CD4-positive, alpha-beta T cell treated with Interferon gamma for 1 hour (primary cell): ENCODE measurements around the gene TJP1.
"Not testable (repeated sequence)": the region's sequence is repeated elsewhere in the genome, so short reads cannot be mapped to it uniquely, and the experiment has no call there.

ENCODE experiments used
- DNase-seq: peaks from one replicate; pipeline ENCODE4 v3.0.0-alpha.2; 2020

Gene TJP1

DNA sequence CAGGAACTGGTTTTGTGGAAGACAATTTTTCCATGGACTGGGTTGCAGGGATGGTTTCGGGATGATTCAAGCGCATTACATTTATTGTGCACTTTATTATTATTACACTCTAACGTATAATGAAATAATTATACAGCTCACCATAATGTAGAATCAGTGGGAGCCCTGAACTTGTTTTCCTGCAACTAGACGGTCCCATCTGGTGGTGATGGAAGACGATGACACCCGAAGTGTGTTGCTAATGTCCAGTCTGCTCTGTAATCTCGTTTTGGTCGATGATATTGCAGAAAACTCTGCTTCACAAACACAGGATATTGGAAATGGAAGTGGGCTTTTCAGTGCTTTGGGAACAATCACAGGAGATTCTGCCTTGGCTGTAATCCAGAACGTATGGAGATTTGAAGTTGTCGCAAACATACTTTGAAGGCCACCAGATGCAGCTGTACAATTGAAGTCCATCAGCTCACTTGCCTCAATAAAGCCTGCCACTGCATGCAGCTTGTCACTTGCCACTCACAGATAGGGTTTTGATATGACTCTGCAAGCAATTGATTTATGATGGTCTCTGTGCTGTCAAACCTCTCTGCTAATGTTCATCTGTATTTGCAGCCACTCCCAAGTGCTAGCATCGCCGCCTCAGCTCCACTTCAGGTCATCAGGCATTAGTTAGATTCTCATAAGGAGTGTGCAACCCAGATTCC, 141.7 kb downstream of the TJP1 start:
- DNase-seq, result no peak

- no peak for DNase-seq
Observed at GRCh38 chr15:29678504-29679034, 143.7 kb downstream of the TJP1 start.

GRCh38 chr15:29677871-29678461, 144.3 kb downstream of the TJP1 start:
- no peak for DNase-seq

- no peak for DNase-seq
Observed at GRCh38 chr15:29677455-29677854, 144.8 kb downstream of the TJP1 start.

- DNase-seq, result no peak
Observed at GRCh38 chr15:29676961-29677402, 145.3 kb downstream of the TJP1 start.

DNA sequence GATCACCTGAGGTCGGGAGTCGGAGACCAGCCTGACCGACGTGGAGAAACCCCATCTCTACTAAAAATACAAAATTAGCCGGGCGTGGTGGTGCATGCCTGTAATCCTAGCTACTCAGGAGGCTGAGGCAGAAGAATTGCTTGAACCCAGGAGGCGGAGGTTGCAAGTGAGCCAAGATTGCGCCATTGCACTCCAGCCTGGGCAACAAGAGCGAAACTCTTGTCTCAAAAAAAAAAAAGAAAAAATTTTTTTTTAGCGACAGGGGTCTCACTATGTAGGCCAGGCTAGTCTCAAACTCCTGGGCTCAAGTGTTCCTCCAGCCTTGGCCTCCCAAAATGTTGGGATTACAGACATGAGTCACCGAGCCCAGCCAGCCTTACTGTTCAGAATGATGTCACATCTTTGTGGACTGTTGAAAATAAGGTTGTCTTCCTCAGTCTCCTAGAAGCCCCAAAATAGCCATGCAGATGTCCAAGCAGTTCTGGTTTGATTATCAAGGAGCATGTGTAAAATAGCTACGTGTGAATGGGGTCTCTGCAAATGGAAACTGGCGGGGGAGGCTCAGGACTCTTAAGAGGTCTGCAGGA, 145.8 kb downstream of the TJP1 start:
- not testable (repeated sequence) for DNase-seq

- no peak for DNase-seq
Observed at GRCh38 chr15:29675791-29676301, 146.4 kb downstream of the TJP1 start.

- DNase-seq, result no peak
Observed at GRCh38 chr15:29674661-29675533, 147.4 kb downstream of the TJP1 start.

- DNase-seq, result no peak
Observed at GRCh38 chr15:29672923-29673809, 149.1 kb downstream of the TJP1 start.

- DNase-seq, result no peak
Observed at GRCh38 chr15:29672446-29672845, 149.8 kb downstream of the TJP1 start.

GRCh38 chr15:29672046-29672445, 150.2 kb downstream of the TJP1 start:
- not testable (repeated sequence) for DNase-seq

DNA sequence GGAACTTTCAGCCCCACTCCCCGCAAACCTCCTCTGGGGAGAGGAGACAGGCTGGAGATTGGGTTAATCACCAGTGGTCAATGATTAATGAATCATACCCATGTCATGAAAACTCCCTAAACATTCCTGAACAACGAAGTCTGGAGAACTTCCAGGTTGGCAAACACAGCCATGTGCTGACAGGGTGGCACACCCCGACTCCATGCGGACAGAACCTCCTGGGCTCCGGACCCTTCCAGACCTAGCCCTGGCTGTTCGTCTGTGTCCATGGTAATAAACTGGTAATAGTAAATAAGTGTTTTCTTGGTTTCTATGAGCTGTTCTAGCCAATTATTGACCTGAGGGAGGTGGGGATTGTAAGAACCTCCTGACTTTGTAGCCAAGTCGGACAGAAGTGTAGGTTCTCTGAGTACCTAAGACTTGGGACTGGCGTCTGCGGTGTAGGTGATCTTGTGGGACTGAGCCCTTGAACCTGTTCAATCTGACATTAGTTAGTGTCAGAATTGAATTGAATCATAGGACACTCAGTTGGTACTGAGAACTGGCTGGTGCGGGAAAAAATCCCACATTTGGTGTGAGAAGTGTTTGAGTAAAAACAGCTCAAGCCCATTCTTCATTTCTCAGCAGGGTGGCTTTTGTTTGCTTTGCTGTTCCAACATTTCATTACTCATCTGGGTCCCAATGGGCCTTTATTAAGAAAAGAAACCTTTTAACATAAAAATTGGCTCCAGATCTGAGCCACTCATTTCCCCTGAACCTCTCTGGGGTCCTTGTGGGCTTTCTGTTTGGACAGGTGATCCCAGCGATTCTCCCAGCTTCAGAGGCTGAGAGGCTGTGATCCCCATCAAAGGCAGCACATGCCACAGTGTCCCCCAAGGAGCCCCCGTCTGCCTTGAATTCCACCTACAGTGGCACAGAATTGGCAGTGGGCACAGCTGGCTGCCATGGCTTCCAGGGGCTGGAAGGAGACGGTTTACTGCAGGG, 151.0 kb downstream of the TJP1 start:
- DNase-seq, result no peak

DNA sequence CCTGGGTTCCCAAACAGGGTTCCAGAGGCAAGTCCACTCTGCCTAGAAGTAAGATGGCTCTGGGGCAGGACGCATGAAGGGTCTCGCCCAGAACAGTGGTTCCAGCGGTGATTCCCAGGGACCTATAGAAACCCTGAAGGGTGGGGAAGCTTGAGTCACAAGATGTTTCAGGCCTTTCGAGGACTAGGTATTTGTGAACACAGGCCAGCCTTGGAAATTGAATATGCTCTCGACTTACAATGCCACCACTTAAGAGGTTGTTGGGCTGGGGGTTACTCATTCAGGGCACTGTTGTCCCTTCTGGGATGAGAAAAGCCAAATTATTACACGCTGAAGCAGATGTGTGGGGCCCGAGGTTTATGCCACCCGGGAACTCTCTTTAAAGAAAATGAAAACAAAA, 152.0 kb downstream of the TJP1 start:
- no peak for DNase-seq

DNA sequence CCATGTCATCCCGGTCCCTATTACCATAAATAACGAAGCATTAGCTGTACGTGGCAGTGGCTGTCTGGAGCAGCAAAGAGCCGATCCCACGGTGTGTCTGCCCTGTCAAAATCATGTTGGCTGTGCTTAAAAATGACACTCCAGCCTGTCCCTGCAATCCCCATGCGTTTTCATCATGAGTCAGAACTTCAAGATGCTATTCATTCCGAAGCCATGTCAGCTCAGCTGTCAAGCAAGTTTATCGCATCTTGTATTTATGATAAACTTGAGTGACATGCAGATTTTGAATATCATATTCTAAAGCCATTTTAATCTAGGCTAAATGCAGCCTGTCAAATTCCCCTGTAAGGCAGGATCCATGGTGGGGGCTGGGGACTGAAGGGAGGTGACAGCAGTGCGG, 152.4 kb downstream of the TJP1 start:
- DNase-seq, result no peak

DNA sequence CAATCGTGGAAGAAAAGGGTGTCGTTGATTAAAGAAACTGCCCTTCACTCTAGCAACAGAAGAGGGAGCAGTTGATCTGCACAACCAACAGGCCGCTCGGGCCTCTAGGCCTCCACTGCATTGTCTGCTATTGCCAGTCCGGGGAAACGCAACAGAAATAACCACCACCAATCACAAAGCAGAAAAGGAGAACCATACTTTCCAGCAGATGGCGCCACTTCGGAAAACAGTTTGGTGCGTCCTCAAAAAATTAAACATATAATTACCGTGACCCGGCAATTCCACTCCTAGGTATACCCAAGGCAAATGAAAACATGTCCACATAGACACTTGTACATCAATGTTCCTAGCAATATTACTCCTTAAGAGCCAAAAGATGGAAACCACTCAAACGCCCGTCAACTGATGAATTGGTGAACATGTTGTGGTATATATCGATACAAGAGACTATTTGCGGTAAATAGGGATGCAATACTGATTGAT, 154.1 kb downstream of the TJP1 start:
- no peak for DNase-seq

GRCh38 chr15:29666241-29666640, 156.0 kb downstream of the TJP1 start:
- DNase-seq, result no peak

- DNase-seq, result no peak
Observed at GRCh38 chr15:29665444-29666003, 156.7 kb downstream of the TJP1 start.

DNA sequence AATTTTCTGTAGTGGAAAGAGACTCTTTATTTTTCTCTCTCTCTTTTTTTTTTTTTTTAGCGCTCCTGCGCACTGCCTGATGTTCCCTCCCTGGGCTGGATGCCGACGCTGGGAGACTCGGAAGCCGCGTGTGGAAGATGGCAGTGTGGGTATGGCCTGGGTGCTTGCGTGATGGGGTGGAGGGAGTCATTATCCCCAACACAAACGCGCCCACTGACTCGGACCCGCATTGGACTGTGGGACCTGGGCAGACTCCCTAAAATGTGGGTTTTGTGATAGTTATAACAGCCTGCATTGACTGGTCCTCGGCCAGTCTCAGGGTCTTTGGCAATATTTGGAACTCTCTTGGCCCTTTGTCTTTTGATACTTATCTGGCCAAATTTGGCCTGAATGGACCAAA, 157.9 kb downstream of the TJP1 start:
- DNase-seq, result no peak

GRCh38 chr15:29657476-29657817, 164.8 kb downstream of the TJP1 start:
- DNase-seq, result not testable (repeated sequence)
